Endothelial cell (in vitro differentiated cells): ENCODE measurements around the gene GAPDH. TPM values are rescaled to one million over a fixed set of nuclear protein-coding genes. Genes with fewer than 3 reads are reported as not detected.

ENCODE experiments used
- DNase-seq: peaks from one replicate; pipeline ENCODE4 v3.0.0; 2021; ENCODE audit warnings: low spot score
- H3K27ac Mint-ChIP-seq: one replicate; pipeline ENCODE4 v1.8.0; 2021; ENCODE audit warnings: mixed read lengths, inconsistent platforms; ENCODE audit not compliant: unreplicated experiment
- H3K27me3 Mint-ChIP-seq: one replicate; pipeline ENCODE4 v1.8.0; 2021; ENCODE audit warnings: mild to moderate bottlenecking, moderate library complexity, mixed read lengths, inconsistent platforms; ENCODE audit not compliant: unreplicated experiment
- H3K36me3 Mint-ChIP-seq: one replicate; pipeline ENCODE4 v1.8.0; 2021; ENCODE audit warnings: mild to moderate bottlenecking, low read depth, mixed read lengths, inconsistent platforms; ENCODE audit not compliant: unreplicated experiment
- H3K4me1 Mint-ChIP-seq: one replicate; pipeline ENCODE4 v1.8.0; 2021; ENCODE audit warnings: mild to moderate bottlenecking, mixed read lengths, inconsistent platforms; ENCODE audit not compliant: unreplicated experiment
- H3K4me3 Mint-ChIP-seq: one replicate; pipeline ENCODE4 v1.8.0; 2021; ENCODE audit warnings: mild to moderate bottlenecking, mixed read lengths, inconsistent platforms; ENCODE audit not compliant: unreplicated experiment
- H3K9me3 Mint-ChIP-seq: one replicate; pipeline ENCODE4 v1.8.0; 2021; ENCODE audit warnings: mixed read lengths, inconsistent platforms; ENCODE audit not compliant: unreplicated experiment
- CTCF ChIP-seq: fragments of 200-600 bp; sonication (generic); IDR thresholded peaks from one replicate; pipeline ENCODE4 v1.5.0; 2021; ENCODE audit warnings: antibody characterized with exemption; ENCODE audit not compliant: unreplicated experiment
- total RNA-seq: library from RNA; stranded (reverse); fragmentation: NEBNext Ultra II Directional; extraction: Animal tissue kit (Norgen Biotek cat#: 25700); gene quantifications from one replicate; pipeline ENCODE4 v1.2.1, GENCODE V29; 2021; ENCODE audit not compliant: unreplicated experiment

The GAPDH gene
- total RNA-seq, 1 donor from 2014 or later = 2,393 TPM

- no peaks in the 10 kb centered on the region for H3K9me3 Mint-ChIP-seq
- H3K27me3 Mint-ChIP-seq = peaks cover 7% of the 10 kb centered on the region
- no peak for DNase-seq
- peak overlapping the region; percentile 79 for H3K27ac Mint-ChIP-seq
- peaks cover 38% of the 10 kb centered on the region for H3K36me3 Mint-ChIP-seq
- no peak for TF ChIP-seq CTCF
- H3K4me1 Mint-ChIP-seq = peaks cover 44% of the 10 kb centered on the region
- peak overlapping the region; percentile 27 for H3K4me3 Mint-ChIP-seq
These were observed 8.1 kb downstream of the GAPDH start for GRCh38 chr12:6542209-6543009.

GRCh38 chr12:6546016-6546415 lies 11.7 kb downstream of the GAPDH start:
- Mint-ChIP-seq H3K36me3 (peaks cover 42% of the 10 kb centered on the region), H3K27ac (no peak overlapping the region)

GRCh38 chr12:6547566-6547965 lies 13.2 kb downstream of the GAPDH start:
- Mint-ChIP-seq H3K27ac (no peak overlapping the region), H3K4me1 (peaks cover 54% of the 10 kb centered on the region), H3K4me3 (peak overlapping the region; percentile 71), H3K36me3 (peaks cover 42% of the 10 kb centered on the region), H3K27me3 (peaks cover 10% of the 10 kb centered on the region), H3K9me3 (no peaks in the 10 kb centered on the region)
- DNase-seq = no peak
- TF ChIP-seq CTCF = no peak

More at GRCh38 chr12:6546016-6546415, 11.7 kb downstream of the GAPDH start:
- no peak for TF ChIP-seq CTCF
- peaks cover 7% of the 10 kb centered on the region for H3K27me3 Mint-ChIP-seq
- peak overlapping the region; percentile 56 for H3K4me3 Mint-ChIP-seq
- H3K4me1 Mint-ChIP-seq = peaks cover 50% of the 10 kb centered on the region
- DNase-seq = no peak
- H3K9me3 Mint-ChIP-seq = no peaks in the 10 kb centered on the region

- H3K27me3 Mint-ChIP-seq = peaks cover 14% of the 10 kb centered on the region
- no peak overlapping the region for H3K4me3 Mint-ChIP-seq
- DNase-seq = no peak
- TF ChIP-seq CTCF = no peak
- peak overlapping the region; percentile 84 for H3K27ac Mint-ChIP-seq
- peaks cover 55% of the 10 kb centered on the region for H3K4me1 Mint-ChIP-seq
- peaks cover 46% of the 10 kb centered on the region for H3K36me3 Mint-ChIP-seq
- H3K9me3 Mint-ChIP-seq = no peaks in the 10 kb centered on the region
These were observed 13.7 kb downstream of the GAPDH start for GRCh38 chr12:6547987-6548386.

- Mint-ChIP-seq H3K27me3 (peaks cover 14% of the 10 kb centered on the region), H3K9me3 (no peaks in the 10 kb centered on the region), H3K36me3 (peaks cover 46% of the 10 kb centered on the region), H3K27ac (peak overlapping the region; percentile 72), H3K4me3 (peak overlapping the region; percentile 48), H3K4me1 (peaks cover 61% of the 10 kb centered on the region)
- TF ChIP-seq CTCF = no peak
- DNase-seq = no peak
These were observed 14.2 kb downstream of the GAPDH start for GRCh38 chr12:6548556-6548955.
